Activated CD4-positive, alpha-beta T cell treated with anti-CD3 and anti-CD28 coated beads for 24 hours (primary cell): Measurements from ENCODE around the gene ZNF883.

Experiments
- DNase-seq, 2 donors: peaks; one replicate each; pipeline ENCODE4 v3.0.0-alpha.2; 2020; ENCODE audit warnings: low read depth in 2 of 2

The ZNF883 gene

DNA sequence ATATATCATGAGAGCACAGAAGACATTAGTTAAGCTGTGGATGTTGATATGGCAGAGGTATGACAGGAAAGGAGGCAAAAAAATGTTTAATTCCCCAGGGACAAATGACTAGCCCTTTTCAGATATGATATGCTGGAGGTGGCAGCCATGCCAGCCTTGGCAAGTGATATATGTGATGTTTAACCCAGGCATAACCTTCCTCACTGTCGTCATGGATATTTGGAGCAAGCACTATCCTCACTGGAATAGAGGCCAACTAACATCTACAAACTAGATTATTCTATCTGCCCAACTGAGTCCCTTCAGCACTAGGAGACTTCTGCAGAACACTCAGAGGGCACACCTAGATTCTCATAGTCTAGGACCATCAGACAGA lies 94.0 kb downstream of the ZNF883 start:
- no peak for DNase-seq

DNA sequence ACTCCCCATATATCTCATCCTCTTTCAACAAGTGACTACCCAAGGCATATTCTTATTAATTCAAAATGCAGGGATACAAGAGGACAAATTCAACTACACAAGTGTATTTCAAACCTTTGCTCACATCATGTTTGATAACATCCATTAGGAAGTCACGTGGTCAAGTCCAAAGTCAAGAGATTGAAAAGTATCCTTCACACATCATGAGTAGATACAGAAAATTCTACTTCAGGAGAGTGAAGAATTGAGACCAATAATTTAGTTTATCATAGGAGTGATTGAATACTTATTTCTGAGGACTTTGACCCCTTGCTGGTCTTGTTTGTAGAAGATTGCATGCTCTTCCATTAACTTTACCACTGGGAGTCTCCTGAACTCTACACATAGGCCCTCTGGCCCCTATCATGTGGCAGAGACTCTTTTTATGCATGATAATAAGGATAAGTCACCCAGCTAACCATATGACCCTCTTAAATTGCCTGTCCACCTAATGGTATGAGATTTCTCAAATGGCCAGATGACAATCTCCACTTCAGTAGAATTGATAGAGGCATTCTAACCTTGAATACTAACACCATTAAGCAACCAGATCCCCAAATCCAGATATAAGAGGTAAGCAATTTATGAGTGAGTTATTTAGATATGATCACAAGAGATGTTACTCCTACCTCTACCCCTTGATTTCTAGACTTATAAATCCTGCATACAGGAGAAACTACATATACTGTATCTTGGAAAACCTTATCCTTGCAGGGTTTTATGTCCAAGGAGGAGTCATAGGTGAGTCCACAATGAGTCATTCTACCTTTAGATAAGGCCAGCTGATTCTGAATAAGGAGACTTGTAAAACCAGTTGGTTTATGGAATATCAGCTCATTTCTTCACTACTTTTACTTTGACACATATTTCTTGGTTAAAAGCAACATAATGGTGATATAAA lies 94.7 kb downstream of the ZNF883 start:
- DNase-seq, result no peak

DNA sequence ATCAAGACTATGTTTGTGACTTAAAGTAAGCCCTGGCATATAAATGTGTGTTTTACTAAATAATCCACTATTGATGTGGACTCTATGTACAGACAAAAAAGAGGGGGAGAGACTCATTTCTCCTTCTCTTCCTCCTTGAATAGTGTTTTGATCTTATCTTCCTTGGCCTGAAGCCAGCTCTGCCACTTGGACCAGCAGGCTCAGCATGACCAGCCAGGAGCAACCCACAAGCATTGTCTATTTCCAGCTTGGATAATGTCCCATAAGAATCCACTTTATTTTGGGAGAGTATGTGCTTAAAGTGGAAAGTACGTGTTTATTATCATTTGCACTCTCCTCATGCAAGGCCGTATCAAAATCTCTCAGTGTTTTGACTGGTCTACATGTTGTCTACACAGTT lies 97.5 kb downstream of the ZNF883 start:
- DNase-seq, result no peak

DNA sequence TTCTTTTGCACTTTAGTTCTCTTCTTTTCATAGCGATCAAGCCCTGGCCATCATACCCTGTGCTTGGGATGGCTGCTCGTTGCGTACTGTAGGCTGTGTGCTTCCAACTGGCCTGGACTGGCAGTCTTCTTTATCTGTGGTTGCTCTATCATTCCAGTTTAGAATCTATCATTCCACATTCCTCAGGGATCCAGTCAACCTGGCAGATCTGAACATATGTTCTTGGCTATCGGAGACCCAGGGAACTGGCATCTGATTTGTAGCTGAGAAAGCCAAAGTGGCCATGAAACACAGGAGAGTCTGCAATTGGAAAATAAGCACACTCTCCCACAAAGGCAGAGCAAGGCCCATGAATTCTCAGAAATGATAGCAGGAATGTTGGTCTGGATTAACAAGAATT lies 98.7 kb downstream of the ZNF883 start:
- no peak for DNase-seq

DNA sequence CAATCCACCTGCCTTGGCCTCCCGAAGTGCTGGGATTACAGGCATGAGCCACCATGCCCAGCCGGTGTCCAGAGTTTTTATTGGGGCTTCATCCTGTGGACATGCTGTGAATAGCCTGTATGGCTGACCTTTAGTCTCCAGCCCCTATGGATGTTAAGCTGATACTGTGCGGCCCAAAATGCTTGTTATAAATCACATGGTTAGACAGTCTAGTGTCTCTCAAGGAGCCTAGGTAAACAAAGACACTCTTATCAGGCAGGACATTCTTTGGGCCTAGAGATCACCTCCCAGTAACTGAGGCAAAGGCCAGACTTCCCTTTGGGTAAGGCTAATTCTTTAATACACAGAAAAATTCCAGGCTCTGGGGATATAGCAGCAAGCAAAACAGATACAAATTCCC lies 99.4 kb downstream of the ZNF883 start:
- DNase-seq, result no peak

DNA sequence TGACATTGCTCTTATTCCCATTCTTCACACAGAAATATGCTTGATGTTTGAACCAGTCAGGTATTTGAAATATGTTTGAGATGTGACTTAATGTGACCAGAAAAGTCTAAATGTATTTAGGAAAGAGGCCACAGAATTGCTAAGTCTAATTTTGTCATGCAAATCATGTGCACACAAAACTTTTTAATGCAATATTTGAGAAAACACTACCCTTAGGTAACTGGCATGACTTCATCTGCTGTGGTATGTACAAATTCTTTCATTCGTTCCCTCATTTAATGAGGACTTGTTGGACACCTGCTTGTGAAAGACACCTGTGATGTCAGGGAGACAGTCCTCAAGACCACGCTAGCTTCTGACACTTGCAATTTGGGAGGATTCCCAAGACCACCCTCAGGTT lies 100.3 kb downstream of the ZNF883 start:
- DNase-seq, result no peak
